Measurements from ENCODE around the gene P3H1.
"Not testable (repeated sequence)": the region's sequence is repeated elsewhere in the genome, so short reads cannot be mapped to it uniquely, and the experiment has no call there.

The P3H1 gene

GRCh38 chr1:42733415-42734200, 33.2 kb downstream of the P3H1 start:
- no peak overlapping the region for H3K4me3 ChIP-seq (ENCODE audit: low read depth, low read length)

- no peak overlapping the region for H3K4me3 ChIP-seq (ENCODE audit: low read depth, low read length)
Observed at GRCh38 chr1:42732126-42732680, 34.6 kb downstream of the P3H1 start.

DNA sequence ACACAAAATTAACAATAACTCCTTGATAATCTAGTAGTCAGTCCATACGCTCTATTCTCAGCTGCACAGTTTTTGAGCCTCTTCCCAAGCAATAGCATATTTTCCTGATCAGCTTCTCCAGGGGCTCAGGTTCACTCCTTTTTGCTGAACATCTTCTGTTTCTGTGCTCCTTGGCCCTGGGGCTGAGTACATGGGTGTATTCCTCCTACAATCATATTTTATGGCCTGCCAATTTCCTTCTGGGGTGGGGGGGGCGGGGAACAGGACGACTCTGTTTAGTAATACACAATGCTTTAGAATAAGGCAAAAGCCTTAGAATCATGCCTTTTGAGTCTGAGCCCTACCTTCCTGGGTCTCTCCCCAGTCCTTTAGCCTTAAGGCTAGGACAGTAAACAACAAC, 35.2 kb downstream of the P3H1 start:
- H3K4me3 ChIP-seq (ENCODE audit: low read depth, low read length) = no peak overlapping the region

DNA sequence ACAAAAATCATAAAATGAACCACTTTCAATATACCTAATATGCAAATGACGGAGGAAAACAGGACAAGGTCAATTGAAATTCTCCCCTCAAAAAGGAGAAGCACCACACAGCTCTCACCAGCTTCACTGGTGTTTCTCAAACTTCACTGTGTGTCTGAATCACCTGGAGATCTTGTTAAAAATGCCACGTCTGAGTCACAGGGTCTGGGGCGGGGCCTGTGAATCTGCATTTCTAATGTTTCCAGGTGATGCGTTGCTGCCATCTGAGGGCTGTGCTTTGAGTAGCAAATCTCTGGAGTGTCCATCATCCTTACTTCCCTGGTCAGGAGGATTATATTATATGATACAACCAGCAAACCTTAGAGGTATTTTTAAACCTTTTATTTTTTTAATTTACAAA, 35.8 kb downstream of the P3H1 start:
- no peak overlapping the region for H3K4me3 ChIP-seq (ENCODE audit: low read depth, low read length)

DNA sequence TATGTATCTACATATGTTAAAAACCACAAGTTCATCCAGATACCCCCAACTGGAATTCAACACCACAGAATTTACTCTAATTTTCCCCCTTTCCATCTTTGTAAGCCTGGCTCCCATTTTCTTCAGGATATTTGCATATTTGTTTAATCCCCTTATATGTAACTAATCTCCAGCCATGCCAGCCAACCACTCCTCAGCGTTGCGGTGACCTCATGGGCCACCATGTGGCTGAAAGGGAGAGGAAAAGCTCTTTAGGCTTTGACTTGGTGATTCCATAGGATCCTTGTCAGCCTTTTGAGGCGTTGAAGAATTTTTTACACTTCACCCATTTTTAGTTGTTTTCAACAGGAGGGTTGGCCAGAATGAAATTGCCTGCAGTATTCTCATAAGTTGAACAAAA, 36.8 kb downstream of the P3H1 start:
- no peak overlapping the region for H3K4me3 ChIP-seq (ENCODE audit: low read depth, low read length)

DNA sequence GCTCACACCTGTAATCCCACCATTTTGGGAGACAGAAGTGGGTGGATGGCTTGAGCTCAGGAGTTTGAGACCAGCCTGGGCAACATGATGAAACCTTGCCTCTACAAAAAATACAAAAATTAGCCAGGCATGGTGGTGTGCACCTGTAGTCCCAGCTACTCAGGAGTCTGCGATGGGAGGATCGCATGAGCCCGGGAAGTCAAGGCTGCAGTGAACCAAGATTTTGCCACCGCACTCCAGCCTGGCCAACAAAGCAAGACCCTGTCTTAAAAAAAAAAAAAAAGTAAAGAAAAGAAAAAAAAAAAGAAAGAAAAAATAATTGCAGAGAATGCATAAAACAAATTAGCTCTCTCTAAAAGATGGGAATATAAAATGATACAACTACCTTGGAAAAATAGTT, 41.0 kb downstream of the P3H1 start:
- not testable (repeated sequence) for H3K4me3 ChIP-seq (ENCODE audit: low read depth, low read length)

DNA sequence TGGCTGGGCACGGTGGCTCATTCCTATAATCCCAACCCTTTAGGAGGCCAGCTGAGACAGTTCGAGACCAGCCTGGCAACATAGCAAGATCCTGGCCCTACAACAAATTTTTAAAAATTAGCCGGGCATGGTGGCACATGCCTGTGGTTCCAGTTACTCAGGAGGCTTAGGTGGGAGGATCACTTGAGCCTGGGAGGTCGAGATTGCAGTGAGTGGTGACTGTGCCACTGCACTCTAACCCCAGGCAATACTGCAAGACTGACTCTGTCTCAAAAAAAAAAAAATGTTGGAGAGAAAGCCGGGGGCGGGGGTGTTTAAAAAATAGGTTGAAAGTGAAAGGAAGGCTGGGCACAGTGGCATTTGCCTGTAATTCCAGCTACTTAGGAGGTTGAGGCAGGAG, 43.3 kb downstream of the P3H1 start:
- no peak overlapping the region for H3K4me3 ChIP-seq (ENCODE audit: low read depth, low read length)

GRCh38 chr1:42722403-42722802, 44.4 kb downstream of the P3H1 start:
- not testable (repeated sequence) for H3K4me3 ChIP-seq (ENCODE audit: low read depth, low read length)

DNA sequence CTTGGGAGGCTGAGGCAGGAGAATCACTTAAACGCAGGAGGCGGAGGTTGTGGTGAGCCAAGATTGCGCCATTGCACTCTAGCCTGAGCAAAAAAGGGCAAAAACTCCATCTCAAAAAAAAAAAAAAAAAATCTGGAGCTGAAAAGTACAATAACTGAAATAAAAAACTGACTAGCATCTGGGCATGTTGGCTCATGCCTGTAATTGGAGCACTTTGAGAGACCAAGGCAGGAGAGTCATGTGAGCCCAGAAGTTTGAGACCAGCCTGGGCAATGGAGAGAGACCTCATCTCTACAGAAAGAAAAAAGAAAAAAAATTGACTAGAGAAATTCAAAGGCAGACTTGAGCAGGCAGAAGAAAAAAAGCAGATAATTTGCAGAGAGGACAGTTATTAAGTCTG, 44.9 kb downstream of the P3H1 start:
- no peak overlapping the region for H3K4me3 ChIP-seq (ENCODE audit: low read depth, low read length)

GRCh38 chr1:42720868-42721267, 46.0 kb downstream of the P3H1 start:
- H3K4me3 ChIP-seq (ENCODE audit: low read depth, low read length) = no peak overlapping the region

DNA sequence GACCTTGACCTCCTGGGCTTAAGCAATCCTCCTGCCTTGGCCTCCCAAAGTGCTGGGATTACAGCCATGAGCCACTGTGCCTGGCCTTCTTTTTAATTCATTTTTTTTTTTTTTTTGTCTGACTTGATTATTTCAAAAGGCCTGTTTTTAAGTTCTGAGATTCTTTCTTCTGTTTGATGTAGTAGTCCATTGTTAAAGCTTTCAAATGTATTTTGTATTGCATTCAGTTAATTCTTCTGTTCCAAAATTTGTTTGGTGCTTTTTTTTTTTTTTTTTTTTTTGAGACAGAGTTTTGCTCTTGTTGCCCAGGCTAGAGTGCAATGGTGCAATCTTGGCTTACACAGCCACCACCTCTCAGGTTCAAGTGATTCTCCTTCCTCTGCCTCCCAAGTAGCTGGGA, 52.4 kb downstream of the P3H1 start:
- H3K4me3 ChIP-seq (ENCODE audit: low read depth, low read length) = not testable (repeated sequence)

GRCh38 chr1:42713293-42713692, 53.5 kb downstream of the P3H1 start:
- no peak overlapping the region for H3K4me3 ChIP-seq (ENCODE audit: low read depth, low read length)

- not testable (repeated sequence) for H3K4me3 ChIP-seq (ENCODE audit: low read depth, low read length)
Observed at GRCh38 chr1:42712808-42713207, 54.0 kb downstream of the P3H1 start.

DNA sequence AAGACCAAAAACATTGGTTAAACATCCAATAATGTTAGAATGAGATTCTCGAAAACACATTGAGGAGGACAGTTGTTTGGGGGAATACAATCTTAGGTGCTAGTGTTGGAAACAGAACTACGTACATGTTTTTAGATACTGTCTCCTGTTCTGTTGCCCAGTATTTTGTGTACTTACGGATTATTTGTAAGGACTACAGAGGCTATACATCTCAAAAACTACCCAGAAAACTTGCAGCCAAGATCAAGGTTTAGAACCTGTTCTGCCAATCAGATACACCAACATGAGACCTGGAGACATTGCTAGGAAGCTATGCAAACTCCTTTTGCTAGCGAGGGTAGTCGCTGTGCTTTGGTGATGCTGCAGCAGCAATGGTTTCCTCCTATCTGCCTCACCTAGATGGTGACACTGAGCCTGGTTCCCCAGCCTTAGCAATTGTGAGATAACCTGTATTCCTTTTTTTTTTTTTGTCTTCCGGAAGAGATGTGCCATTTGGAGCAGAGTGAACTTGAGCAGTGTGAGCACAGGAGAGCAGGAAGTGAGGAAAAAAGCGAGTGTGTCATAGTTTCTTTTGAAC, 62.9 kb downstream of the P3H1 start:
- H3K4me3 ChIP-seq (ENCODE audit: low read depth, low read length) = no peak overlapping the region

DNA sequence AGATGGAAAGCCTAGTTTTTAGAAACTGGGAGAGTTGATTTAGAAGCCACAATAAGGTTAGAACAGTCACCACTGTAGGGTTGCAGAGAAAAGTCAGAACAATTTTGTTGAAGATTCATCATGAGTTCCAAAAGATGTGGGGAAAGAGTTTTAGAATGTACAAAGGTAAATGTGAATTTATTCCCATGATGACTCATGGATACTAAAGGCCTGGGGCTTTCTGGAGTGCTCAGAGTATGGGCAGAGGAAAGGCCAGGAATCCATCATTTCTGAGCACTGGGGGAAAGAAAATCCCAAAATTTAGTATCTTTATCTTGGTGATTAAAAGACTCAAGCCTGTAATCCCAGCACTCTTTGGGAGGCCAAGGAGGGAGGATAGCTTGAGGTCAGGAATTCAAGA, 66.8 kb downstream of the P3H1 start:
- H3K4me3 ChIP-seq (ENCODE audit: low read depth, low read length) = no peak overlapping the region

DNA sequence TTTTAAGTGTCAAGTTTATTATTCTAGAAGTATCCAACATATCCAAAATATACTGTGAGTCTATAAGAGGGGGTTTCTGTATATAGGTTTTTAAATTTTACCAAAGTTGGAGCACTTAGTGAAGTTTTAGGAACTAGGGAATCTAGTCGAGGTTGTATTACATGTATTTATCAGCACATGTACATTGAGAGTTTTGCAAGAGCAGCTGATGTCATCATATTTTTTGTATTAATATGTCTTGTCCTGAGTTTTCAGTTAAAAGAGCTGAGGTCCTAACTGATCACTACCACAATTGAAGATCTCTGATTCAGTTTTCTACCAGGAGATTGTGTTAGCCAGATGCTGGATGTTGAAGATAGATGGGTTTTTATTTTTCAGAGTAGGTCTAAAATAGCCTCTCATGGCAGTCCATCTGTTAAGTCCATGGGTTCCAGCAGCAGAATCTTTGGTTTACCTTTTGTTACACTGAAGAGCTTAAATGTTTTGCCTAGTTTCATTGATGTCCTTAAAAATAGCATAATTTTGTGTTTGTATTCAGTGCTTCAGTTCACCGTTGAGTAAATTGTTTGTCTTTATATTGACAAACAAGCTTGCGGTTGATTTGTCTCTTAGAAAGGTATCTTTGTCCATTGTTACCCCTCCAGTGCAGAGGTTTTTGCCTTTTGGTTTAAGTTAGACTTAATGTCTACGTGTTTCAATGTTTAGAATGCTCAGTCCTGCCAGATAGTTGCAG, 68.6 kb downstream of the P3H1 start:
- H3K4me3 ChIP-seq (ENCODE audit: low read depth, low read length) = no peak overlapping the region

Measured in iPS-11a (cell line).